CD4-positive, alpha-beta T cell treated with Interferon gamma for 1 hour (primary cell): Measurements from ENCODE around the gene LAMTOR3.
A peak's percentile ranks its signal among the peaks of the same experiment; 100 is the strongest.

ENCODE experiments used
- DNase-seq: peaks from one replicate; pipeline ENCODE4 v3.0.0-alpha.2; 2020

LAMTOR3 gene

GRCh38 chr4:99894161-99894997 lies at the start of gene LAMTOR3:
Gene LAMTOR3, minus strand, starts transcription at chr4:99894427. Its CDS starts 464 bp downstream, at chr4:99893963.
- DNase-seq: peak; percentile 94

- no peak for DNase-seq
Observed at GRCh38 chr4:99938243-99938753, 44.1 kb upstream of the LAMTOR3 start.

GRCh38 chr4:99934891-99935290 lies 40.7 kb upstream of the LAMTOR3 start:
- DNase-seq: no peak

- no peak for DNase-seq
Observed at GRCh38 chr4:99927566-99927965, 33.3 kb upstream of the LAMTOR3 start.

- DNase-seq: no peak
Observed at GRCh38 chr4:99921174-99921573, 26.9 kb upstream of the LAMTOR3 start.

GRCh38 chr4:99918656-99919055 lies 24.4 kb upstream of the LAMTOR3 start:
- DNase-seq: no peak

- no peak for DNase-seq
Observed at GRCh38 chr4:99917575-99917974, 23.3 kb upstream of the LAMTOR3 start.

GRCh38 chr4:99915449-99915848 lies 21.2 kb upstream of the LAMTOR3 start:
- DNase-seq: no peak

GRCh38 chr4:99894998-99895397 lies 771 bp upstream of the LAMTOR3 start:
- no peak for DNase-seq

- DNase-seq: no peak
Observed at GRCh38 chr4:99893839-99894160, 427 bp downstream of the LAMTOR3 start.

- DNase-seq: no peak
Observed at GRCh38 chr4:99893029-99893428, 1.2 kb downstream of the LAMTOR3 start.

GRCh38 chr4:99891351-99891750 lies 2.9 kb downstream of the LAMTOR3 start:
- DNase-seq: no peak

- DNase-seq: no peak
Observed at GRCh38 chr4:99887837-99888236, 6.4 kb downstream of the LAMTOR3 start.

GRCh38 chr4:99886146-99886545 lies 8.1 kb downstream of the LAMTOR3 start:
- no peak for DNase-seq

GRCh38 chr4:99885687-99886086 lies 8.5 kb downstream of the LAMTOR3 start:
- DNase-seq: no peak

- DNase-seq: no peak
Observed at GRCh38 chr4:99885063-99885664, 9.1 kb downstream of the LAMTOR3 start.

GRCh38 chr4:99879458-99879857 lies 14.8 kb downstream of the LAMTOR3 start:
- no peak for DNase-seq

GRCh38 chr4:99878604-99879003 lies 15.6 kb downstream of the LAMTOR3 start:
- no peak for DNase-seq

- no peak for DNase-seq
Observed at GRCh38 chr4:99876946-99877345, 17.3 kb downstream of the LAMTOR3 start.

- no peak for DNase-seq
Observed at GRCh38 chr4:99875071-99875470, 19.2 kb downstream of the LAMTOR3 start.

- no peak for DNase-seq
Observed at GRCh38 chr4:99872570-99872969, 21.7 kb downstream of the LAMTOR3 start.

- no peak for DNase-seq
Observed at GRCh38 chr4:99868126-99868596, 26.1 kb downstream of the LAMTOR3 start.

- DNase-seq: no peak
Observed at GRCh38 chr4:99863804-99864203, 30.4 kb downstream of the LAMTOR3 start.
